Measurements from ENCODE around the gene DVL1. TPM values are rescaled to one million over a fixed set of nuclear protein-coding genes. Genes with fewer than 3 reads are reported as not detected.

DVL1 gene
- total and polyA plus RNA-seq, 2 of the 13 experiments (the other 11 are each of a cell fraction or from before 2014, with no cell fraction given), result 30.8 to 60.4 TPM

- no peak for TF ChIP-seq ZSCAN12 (CRISPR knock-in tag; IDR thresholded peaks at IDR 0.05)
- TF ChIP-seq CENPT (CRISPR knock-in tag; IDR thresholded peaks at IDR 0.05; ENCODE audit: low read depth), result 0 out of 2 replicates have a peak, but pooled peaks have one; percentile 26
- TF ChIP-seq KLF12 (CRISPR knock-in tag; IDR thresholded peaks at IDR 0.05; ENCODE audit: borderline replicate concordance), result no peak
- TF ChIP-seq ATF4 (CRISPR knock-in tag; IDR thresholded peaks at IDR 0.05), result no peak
- TF ChIP-seq ATM (IDR thresholded peaks at IDR 0.05; ENCODE audit: borderline replicate concordance), result no peak
- TF ChIP-seq AGO2 (optimal IDR thresholded peaks at IDR 0.05; ENCODE audit: low read depth, low read length), result peak; percentile 87
- TF ChIP-seq ZSCAN25 (CRISPR knock-in tag; IDR thresholded peaks at IDR 0.05), result peak; percentile 56; the same call in 1 of the 2 replicates
- no peak for TF ChIP-seq ZNF274 (CRISPR knock-in tag; IDR thresholded peaks at IDR 0.05)
- TF ChIP-seq RBFOX2 (IDR thresholded peaks at IDR 0.05; ENCODE audit: low read depth, low read length), result peak; percentile 57
- TF ChIP-seq ZNF589 (CRISPR knock-in tag; conservative IDR thresholded peaks at IDR 0.05), result no peak
- no peak for TF ChIP-seq MEIS2 (CRISPR knock-in tag; IDR thresholded peaks at IDR 0.05)
- peak; percentile 58 for TF ChIP-seq MNT (IDR thresholded peaks at IDR 0.05)
Observed at GRCh38 chr1:1340791-1341548, 8.2 kb downstream of the DVL1 start (continued).

Measured in HepG2 (cell line).